DOHH2 (cell line): ENCODE data around the gene PPP1R13B.

ENCODE experiments used
- CTCF ChIP-seq: fragments of 200-600 bp; sonication (generic); IDR thresholded peaks from one replicate; pipeline ENCODE4 v1.5.1; 2014; ENCODE audit warnings: antibody characterized with exemption, mild to moderate bottlenecking, low read depth, low read length; ENCODE audit not compliant: poor library complexity, severe bottlenecking
- EZH2phosphoT487 ChIP-seq: fragments of 200-600 bp; sonication (generic); IDR thresholded peaks from 2 replicates; pipeline ENCODE4 v1.6.1; 2017; ENCODE audit warnings: borderline replicate concordance, mild to moderate bottlenecking, antibody characterized with exemption, low read length, moderate library complexity, mixed read lengths

GRCh38 chr14:103740991-103741689 lies 106.2 kb downstream of the PPP1R13B start:
- TF ChIP-seq CTCF (no peak), EZH2phosphoT487 (no peak)
